IPS-15b (cell line): ENCODE results near the gene MOGAT3.
A peak's percentile ranks its signal among the peaks of the same experiment; 100 is the strongest.
"Not testable (repeated sequence)": the region's sequence is repeated elsewhere in the genome, so short reads cannot be mapped to it uniquely, and the experiment has no call there.

Experiments used
- H3K27me3 ChIP-seq: one replicate; pipeline ENCODE4 v1.6.1; 2013; ENCODE audit warnings: low read length; ENCODE audit not compliant: control insufficient read depth, insufficient read depth
- H3K36me3 ChIP-seq: one replicate; pipeline ENCODE4 v1.6.1; 2013; ENCODE audit warnings: low read length; ENCODE audit not compliant: control insufficient read depth, insufficient read depth
- H3K4me1 ChIP-seq: one replicate; pipeline ENCODE4 v1.6.1; 2013; ENCODE audit warnings: mild to moderate bottlenecking, low read length; ENCODE audit not compliant: control insufficient read depth, insufficient read depth
- H3K4me3 ChIP-seq: one replicate; pipeline ENCODE4 v1.5.1; 2013; ENCODE audit warnings: low read depth, low read length
- H3K9ac ChIP-seq: one replicate; pipeline ENCODE4 v1.6.1; 2013; ENCODE audit warnings: low read depth, mild to moderate bottlenecking, low read length
- H3K9me3 ChIP-seq: one replicate; pipeline ENCODE4 v1.6.1; 2013; ENCODE audit warnings: mild to moderate bottlenecking, low read length; ENCODE audit not compliant: control insufficient read depth, insufficient read depth

MOGAT3 gene

DNA sequence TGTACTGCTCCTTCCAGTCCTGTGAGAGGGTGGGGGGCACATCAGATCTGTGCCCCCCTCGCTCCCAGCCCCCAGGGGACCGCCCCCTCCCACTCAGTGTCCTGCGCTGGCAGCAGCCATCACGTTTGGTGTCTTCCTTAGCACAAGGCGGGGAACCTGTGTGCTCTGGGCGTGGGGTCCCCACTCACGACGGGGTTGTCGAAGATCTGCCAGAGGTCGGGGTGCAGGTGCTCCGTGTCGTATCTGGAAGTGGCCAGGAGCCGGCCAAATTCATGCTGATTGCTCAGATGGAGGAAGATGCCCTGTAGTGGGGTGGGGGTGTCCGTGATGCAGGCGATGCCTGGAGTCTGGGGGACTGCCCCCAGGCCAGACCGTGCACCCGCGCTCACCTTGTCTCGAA is 9.3 kb upstream of the MOGAT3 start:
- Histone ChIP-seq H3K9me3 (no peaks in the 10 kb centered on the region), H3K27me3 (no peaks in the 10 kb centered on the region), H3K4me1 (no peaks in the 10 kb centered on the region), H3K36me3 (peaks cover 34% of the 10 kb centered on the region), H3K9ac (no peak overlapping the region), H3K4me3 (no peak overlapping the region)

DNA sequence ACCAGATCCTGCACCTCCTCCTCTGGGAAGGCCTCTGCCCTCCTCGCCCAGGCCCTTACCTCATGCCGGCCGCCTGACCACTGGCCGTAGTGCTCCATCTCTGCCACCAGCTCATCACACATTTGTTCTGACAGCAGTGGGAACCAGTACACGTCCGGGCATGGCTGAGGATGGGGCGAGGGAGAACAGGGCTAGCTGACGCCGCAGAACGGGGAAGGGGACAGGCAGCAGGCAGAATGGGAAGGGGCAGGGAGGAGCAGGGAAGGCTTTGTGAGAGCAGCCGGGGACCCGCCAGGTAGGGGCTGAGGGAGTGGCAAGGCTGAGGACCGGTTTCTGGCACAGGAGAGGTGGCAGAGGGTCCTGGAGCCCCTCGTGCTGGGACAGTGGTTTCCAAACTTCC is 8.0 kb upstream of the MOGAT3 start:
- H3K4me3 ChIP-seq, result no peak overlapping the region
- no peak overlapping the region for H3K9ac ChIP-seq
- H3K27me3 ChIP-seq, result no peaks in the 10 kb centered on the region
- no peaks in the 10 kb centered on the region for H3K4me1 ChIP-seq
- peaks cover 34% of the 10 kb centered on the region for H3K36me3 ChIP-seq
- H3K9me3 ChIP-seq, result no peaks in the 10 kb centered on the region

DNA sequence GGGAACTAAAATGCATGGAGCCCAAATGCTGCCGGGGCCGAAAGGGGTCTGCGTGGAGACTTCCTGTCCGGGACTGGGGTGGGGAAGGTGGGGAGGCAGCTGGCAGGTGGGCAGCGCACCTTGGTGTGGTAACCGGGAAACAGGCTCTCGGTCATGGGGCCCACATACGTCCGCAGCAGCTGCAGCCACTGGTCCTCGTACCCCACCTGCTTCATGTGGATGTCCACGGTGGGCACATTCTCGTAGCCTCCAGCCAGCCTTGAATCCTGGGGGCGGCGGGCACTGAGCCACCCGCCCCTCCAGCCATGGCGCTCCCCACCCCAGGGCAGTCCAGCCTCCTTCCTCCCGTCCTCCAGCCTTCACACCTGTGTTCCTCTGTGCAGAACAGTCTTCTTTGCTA is 6.6 kb upstream of the MOGAT3 start:
- H3K27me3 ChIP-seq, result peaks cover 5% of the 10 kb centered on the region
- H3K4me1 ChIP-seq, result no peaks in the 10 kb centered on the region
- peaks cover 34% of the 10 kb centered on the region for H3K36me3 ChIP-seq
- no peak overlapping the region for H3K9ac ChIP-seq
- H3K4me3 ChIP-seq, result no peak overlapping the region
- H3K9me3 ChIP-seq, result no peaks in the 10 kb centered on the region

DNA sequence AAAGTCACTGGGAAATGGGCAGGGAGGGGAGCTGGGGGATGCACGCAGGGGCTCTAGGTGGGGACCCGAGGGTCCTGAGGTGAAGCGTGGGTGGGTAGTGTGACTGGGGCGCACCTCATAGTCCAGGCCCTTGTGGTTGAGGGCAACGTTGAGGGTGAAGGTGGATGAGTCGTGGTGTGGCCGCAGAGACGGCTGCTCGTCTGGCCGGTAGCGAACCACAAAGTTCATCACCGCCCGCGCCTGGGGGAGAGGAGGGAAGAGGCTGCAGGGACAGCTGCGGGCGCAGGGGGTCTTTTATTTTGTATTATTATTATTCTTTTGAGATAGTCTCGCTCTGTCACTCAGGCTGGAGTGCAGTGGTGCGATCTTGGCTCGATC is 5.8 kb upstream of the MOGAT3 start:
- Histone ChIP-seq H3K9me3 (no peaks in the 10 kb centered on the region), H3K36me3 (peaks cover 28% of the 10 kb centered on the region), H3K27me3 (peaks cover 8% of the 10 kb centered on the region), H3K9ac (no peak overlapping the region), H3K4me3 (no peak overlapping the region), H3K4me1 (no peaks in the 10 kb centered on the region)

DNA sequence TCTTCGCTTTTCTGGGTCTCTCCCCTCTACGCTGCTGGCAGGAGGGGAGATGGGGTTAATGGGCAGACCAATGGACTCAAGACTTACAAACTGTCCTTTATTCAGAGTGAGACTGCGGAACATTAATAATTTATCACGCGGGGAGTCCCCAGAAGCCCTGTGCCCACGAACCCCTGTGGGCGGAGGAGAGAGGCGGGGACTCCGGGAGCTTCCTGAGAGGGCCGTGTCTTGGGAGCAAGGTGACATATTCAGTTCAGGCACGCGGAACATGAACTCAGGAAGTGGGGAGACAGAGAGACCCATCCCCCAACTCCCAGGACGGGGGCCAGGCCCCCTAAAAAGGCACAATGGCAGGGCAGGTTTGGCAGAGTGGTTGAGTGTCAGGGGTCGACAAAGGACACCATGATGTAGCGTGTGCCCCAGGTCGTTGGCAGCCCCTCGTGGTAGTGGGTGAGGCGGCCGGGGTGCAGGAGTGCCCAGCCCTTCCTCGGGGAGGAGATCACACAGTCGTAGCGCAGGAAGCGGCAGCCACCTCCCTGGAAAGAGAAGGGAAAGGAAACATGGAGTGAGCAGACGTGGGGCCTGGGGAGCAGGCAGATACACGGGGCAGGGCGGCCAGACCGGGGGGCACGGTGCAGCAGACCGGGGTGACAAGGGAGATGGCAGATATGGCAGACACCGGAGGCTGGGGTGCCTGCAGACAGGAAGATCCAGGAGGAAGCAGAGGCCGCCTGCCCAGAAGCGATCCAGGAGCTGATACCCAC is 5.2 kb upstream of the MOGAT3 start:
- H3K27me3 ChIP-seq, result peaks cover 8% of the 10 kb centered on the region
- no peaks in the 10 kb centered on the region for H3K4me1 ChIP-seq
- no peak overlapping the region for H3K9ac ChIP-seq
- no peaks in the 10 kb centered on the region for H3K9me3 ChIP-seq
- peaks cover 23% of the 10 kb centered on the region for H3K36me3 ChIP-seq
- H3K4me3 ChIP-seq, result no peak overlapping the region

DNA sequence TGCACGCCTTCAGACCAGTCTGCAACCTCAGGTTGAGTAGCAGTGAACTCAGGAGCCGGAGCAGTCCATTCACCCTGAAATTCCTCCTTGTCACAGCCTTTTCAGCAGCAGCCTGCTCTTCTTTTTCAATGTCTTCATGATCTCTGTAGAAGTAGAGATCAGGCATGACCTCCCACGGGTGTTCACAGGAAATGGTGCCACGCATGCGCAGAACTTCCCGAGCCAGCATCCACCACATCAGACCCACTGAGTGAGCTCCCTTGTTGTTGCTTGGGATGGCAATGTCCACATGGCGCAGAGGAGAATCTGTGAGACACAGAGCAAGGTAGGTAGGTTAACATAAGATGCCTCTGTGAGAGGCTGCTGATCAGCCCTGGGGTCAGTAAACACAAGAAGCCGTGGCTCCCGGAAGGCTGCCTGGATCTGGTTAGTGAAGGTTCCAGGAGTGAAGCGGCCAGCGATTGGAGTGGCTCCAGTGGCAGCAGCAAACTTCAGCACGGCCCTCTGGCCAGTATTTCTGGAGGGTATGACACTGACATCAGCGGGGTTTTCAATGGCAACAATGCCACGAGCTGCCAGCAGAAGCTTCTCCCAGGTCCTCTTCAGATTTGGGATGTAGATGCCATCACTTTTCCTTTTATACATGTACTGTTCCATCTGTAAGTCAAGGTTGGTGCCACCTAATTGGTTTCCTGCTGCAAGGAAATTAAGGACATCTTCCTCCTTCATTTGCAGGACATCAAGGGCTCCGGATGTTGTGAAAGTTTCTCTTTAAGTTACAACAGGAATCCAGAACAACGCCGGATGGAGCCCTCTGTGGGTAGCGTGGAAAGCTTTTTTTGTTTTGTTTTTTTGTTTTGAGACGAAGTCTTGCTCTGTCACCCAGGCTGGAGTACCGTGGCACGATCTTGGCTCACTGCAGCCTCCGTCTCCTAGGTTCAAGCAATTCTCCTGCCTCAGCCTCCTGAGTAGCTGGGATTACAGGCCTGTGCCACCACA is 3.2 kb upstream of the MOGAT3 start:
- H3K9me3 ChIP-seq, H3K4me1 ChIP-seq, H3K4me3 ChIP-seq, H3K27me3 ChIP-seq, H3K9ac ChIP-seq: not testable (repeated sequence)
- peaks cover 13% of the 10 kb centered on the region for H3K36me3 ChIP-seq

DNA sequence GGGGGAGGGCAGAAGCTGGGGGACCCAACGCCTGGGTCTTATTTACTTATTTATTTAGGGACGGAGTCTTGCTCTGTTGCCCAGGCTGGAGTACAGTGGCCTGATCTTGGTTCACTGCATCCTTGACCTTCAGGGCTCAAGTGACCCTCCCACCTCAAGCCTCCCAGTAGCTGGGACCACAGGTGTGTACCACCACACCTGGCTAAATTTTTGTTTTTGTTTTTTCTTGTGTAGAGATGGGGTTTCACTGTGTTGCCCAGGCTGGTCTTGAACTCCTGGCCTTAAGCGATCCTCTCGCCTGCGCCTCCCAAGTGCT is 1.7 kb upstream of the MOGAT3 start:
- H3K27me3 ChIP-seq, result peaks cover 8% of the 10 kb centered on the region
- no peaks in the 10 kb centered on the region for H3K9me3 ChIP-seq
- no peak overlapping the region for H3K9ac ChIP-seq
- peaks cover 7% of the 10 kb centered on the region for H3K36me3 ChIP-seq
- H3K4me3 ChIP-seq, result peak overlapping the region; percentile 60
- H3K4me1 ChIP-seq, result peaks cover 3% of the 10 kb centered on the region

DNA sequence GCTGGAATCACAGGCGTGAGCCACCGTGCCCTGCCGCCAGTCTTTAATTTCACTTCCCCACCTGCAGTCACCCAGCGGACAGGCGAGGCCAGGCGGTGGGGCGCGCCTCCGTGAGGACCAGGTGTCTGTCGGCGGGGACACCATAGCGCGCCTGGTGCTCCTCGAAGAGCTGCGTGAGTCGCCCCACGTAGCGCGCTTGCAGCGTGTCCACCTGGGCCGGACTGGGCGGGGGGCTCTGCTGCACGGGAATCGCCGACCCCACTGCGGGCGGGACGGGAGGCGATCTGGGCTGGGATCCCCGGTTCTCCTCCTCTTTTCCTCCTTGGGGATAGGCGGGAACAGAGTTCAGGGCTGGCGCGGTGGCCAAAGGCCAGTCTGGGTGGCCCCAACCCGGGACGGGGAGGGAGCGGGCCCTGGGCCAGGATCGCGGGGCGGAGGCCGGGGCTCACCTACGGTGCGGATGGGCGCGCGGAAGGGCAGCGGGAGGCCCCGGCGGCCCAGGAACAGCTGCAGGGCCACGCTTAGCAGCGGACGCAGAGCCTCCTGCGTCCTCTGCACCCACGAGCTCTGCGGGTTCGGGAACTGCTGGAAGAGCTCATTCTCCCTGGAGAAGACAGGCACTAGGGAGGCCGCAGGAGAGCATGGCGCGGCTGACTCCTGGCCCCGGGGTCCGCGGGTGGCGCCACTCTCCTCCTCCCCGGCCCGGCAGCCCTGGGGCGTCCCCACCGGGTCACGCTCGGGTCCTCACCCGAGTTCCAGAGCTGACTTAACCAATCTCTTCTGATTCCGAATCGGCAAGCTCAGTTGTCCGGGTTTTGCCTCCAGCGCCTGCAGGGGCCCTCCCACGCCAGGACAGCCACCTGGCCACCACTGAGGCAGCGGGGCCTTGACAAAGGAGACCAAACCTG is 1.1 kb upstream of the MOGAT3 start:
- peaks cover 7% of the 10 kb centered on the region for H3K36me3 ChIP-seq
- peaks cover 3% of the 10 kb centered on the region for H3K4me1 ChIP-seq
- H3K4me3 ChIP-seq, result peak overlapping the region; percentile 60
- peak overlapping the region; percentile 65 for H3K9ac ChIP-seq
- H3K9me3 ChIP-seq, result no peaks in the 10 kb centered on the region
- peaks cover 8% of the 10 kb centered on the region for H3K27me3 ChIP-seq

DNA sequence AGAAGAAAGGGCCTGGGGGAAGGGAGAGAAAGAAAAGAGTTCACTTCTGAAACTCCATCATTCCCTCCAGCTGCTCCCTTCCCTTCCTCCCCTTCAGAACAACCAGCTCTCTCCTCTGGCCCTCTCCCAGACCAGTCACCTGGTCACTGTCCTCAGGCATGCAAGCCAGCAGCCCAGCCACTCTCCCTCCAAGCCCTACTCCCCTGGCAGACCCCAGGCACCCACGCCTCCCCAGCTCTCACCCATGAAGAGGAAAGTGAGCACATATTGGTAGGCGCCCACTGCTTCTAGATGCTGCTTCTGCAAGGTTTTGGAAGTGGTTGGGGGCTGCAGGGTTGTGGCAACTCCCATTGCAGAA is 353 bp downstream of the MOGAT3 start:
- H3K4me1 ChIP-seq, result peaks cover 3% of the 10 kb centered on the region
- peaks cover 8% of the 10 kb centered on the region for H3K27me3 ChIP-seq
- peak overlapping the region; percentile 60 for H3K4me3 ChIP-seq
- H3K9me3 ChIP-seq, result no peaks in the 10 kb centered on the region
- no peaks in the 10 kb centered on the region for H3K36me3 ChIP-seq
- no peak overlapping the region for H3K9ac ChIP-seq

DNA sequence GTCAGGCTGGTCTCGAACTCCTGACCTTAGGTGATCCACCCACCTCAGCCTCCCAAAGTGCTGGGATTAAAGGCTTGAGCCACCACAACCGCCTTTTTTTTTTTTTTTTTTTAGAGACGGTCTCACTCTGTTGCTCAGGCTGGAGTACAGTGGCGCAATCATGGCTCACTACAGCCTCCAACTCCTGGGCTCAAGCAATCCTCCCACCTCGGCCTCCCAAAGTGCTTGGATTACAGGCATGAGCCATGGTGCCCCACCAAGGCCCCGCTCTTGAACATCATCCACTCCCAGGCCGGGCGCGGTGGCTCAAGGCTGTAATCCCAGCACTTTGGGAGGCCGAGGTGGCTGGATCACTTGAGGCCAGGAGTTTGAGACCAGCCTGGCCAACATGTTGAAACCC is 1.3 kb downstream of the MOGAT3 start:
- not testable (repeated sequence) for H3K27me3 ChIP-seq, H3K4me3 ChIP-seq, H3K9me3 ChIP-seq, H3K4me1 ChIP-seq, H3K36me3 ChIP-seq, H3K9ac ChIP-seq

DNA sequence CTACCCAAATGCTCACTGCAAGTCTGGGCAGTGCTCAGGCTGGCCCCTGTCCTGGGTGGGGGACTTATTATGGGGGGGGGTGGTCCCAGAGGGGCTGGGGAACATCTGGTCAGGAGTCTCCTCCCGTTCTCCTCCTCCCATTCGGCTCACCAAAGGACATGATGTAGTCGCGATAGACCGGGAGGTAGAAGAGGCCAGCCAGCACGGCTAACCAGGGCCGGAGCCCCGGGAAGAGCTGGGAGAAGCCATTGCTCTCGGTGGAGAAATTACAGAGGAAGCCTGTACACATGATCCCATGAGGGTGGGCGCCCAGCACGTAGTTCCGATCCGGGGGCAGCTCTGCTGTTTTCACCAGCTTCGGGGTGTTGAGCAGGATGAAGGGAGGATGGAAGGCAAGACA is 2.4 kb downstream of the MOGAT3 start:
- Histone ChIP-seq H3K36me3 (no peaks in the 10 kb centered on the region), H3K9me3 (no peaks in the 10 kb centered on the region), H3K9ac (no peak overlapping the region), H3K27me3 (peaks cover 8% of the 10 kb centered on the region), H3K4me3 (no peak overlapping the region), H3K4me1 (peaks cover 3% of the 10 kb centered on the region)
